Activated CD4-positive, alpha-beta T cell treated with anti-CD3 and anti-CD28 coated beads for 36 hours (primary cell): ENCODE results near the gene ATP12A. TPM values are rescaled to one million over a fixed set of nuclear protein-coding genes. Genes with fewer than 3 reads are reported as not detected.

Experiments used
- ATAC-seq: fragments of 200-7000 bp; cut with Tn5 transposase; one replicate; pipeline ENCODE4 v1.10.0; 2021; ENCODE audit warnings: mild to moderate bottlenecking, moderate library complexity
- CTCF ChIA-PET: fragments of 350-600 bp; sonication (Branson Sonifier 250); formaldehyde crosslinking; loops from one replicate; lab custom pipeline; 2021; ENCODE audit warnings: antibody characterized with exemption; lab: Charles Lee
- POLR2A ChIA-PET: fragments of 350-600 bp; sonication (Branson Sonifier 250); formaldehyde crosslinking; loops from one replicate; lab custom pipeline; 2021; ENCODE audit warnings: antibody characterized with exemption, inconsistent platforms; lab: Charles Lee
- DNase-seq: peaks from one replicate; pipeline ENCODE4 v3.0.0-alpha.2; 2020
- H3K27ac Mint-ChIP-seq: one replicate; pipeline ENCODE4 v1.8.0; 2021; ENCODE audit warnings: mixed read lengths
- H3K27me3 Mint-ChIP-seq: one replicate; pipeline ENCODE4 v1.8.0; 2021; ENCODE audit warnings: mixed read lengths
- H3K36me3 Mint-ChIP-seq: one replicate; pipeline ENCODE4 v1.8.0; 2021; ENCODE audit warnings: low read depth, mixed read lengths
- H3K4me1 Mint-ChIP-seq: one replicate; pipeline ENCODE4 v1.8.0; 2021; ENCODE audit warnings: mixed read lengths
- H3K4me3 Mint-ChIP-seq: one replicate; pipeline ENCODE4 v1.8.0; 2021; ENCODE audit warnings: mild to moderate bottlenecking, moderate library complexity, mixed read lengths
- H3K9me3 Mint-ChIP-seq: one replicate; pipeline ENCODE4 v1.8.0; 2021; ENCODE audit warnings: low read depth, mixed read lengths
- intact Hi-C, 2 experiments: fragments of 100-400 bp; cut with DNase I in 1 of 2; cut with micrococcal nuclease in 1 of 2; formaldehyde crosslinking; loops; one replicate each; pipeline versions ENCODE4 v1.14.2 to v1.15.1; 2022 to 2024; cut with DNase I, micrococcal nuclease
- total RNA-seq, 2 experiments: library from RNA; stranded (reverse); gene quantifications; one replicate each; pipeline ENCODE4 v1.2.3, GENCODE V29; 2021

ATP12A gene
- total RNA-seq, 2 experiments from 2014 or later, result 0.09 to 0.16 TPM

DNA sequence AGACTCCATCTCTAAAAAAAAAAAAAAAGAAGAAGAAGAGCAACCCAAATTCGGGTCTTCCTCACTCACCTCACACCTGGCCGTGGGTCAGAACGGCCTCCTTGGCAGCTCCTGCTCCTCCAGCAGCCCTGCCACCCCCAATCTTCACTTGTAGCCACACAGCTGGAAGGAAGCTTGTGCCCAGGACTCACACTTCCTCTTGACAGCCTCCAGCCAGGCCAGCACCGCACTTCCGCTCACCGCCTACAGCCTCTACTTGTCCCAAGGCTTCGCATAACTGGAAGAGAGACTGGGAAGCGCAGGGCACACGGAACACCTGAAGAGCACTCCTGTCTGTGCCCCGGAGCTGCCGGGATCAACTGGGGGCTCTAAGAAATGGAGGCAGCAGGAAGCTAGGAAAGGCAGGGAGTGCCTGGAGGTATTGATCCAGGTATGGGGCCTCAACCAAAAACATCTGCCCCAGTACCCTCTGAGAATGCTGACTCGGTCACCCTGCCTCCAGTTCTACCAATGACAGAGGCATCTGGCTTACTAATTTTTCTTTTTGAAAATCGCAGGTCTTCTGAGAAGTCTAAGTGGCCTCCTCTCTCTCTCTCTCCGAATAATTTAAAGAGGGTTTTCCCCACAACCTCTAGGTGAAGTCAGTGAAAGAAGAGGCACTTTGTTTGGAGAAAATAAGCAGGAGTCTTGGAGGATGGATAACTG lies 31.1 kb upstream of the ATP12A start:
- DNase-seq, result peak; percentile 58
- H3K4me1 Mint-ChIP-seq, result peaks cover 10% of the 10 kb centered on the region
- H3K36me3 Mint-ChIP-seq, result no peaks in the 10 kb centered on the region
- H3K27ac Mint-ChIP-seq, result no peak overlapping the region
- H3K27me3 Mint-ChIP-seq, result no peaks in the 10 kb centered on the region
- H3K4me3 Mint-ChIP-seq, result no peak overlapping the region
- intact Hi-C loops, result no loop called here
- H3K9me3 Mint-ChIP-seq, result no peaks in the 10 kb centered on the region
- ATAC-seq, result peak; percentile 96
- ChIA-PET POLR2A (no interaction called here), CTCF (interaction anchor here (2.4 kb wide), 1 partner anchor 10 kb away, joined by 7 read pairs; no protein-coding TSS in a partner anchor)

DNA sequence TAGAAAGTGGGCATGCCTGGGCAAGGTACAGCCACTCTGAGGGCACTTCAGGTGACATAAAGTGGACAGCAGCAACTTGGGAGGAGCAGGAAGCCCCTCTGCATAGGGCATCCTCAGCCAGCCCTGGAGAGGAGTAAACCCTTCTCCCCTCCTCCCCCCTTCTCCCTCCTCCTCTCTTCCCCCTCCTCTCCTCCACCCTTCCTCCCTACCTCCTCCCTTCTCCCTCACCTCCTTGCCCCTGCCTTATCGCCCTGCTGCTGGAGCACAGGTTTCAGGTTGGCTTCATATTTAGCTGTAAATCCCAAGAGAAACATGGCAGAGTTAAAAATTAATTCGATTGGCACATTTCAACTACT lies 30.5 kb upstream of the ATP12A start:
- POLR2A ChIA-PET, result no interaction called here
- CTCF ChIA-PET, result no interaction called here
- no peaks in the 10 kb centered on the region for H3K27me3 Mint-ChIP-seq
- DNase-seq (no peak), ATAC-seq (peak; percentile 46)
- H3K4me3 Mint-ChIP-seq, result no peak overlapping the region
- peaks cover 10% of the 10 kb centered on the region for H3K4me1 Mint-ChIP-seq
- peak overlapping the region; percentile 19 for H3K27ac Mint-ChIP-seq
- H3K36me3 Mint-ChIP-seq, result no peaks in the 10 kb centered on the region
- intact Hi-C loops, result no loop called here
- no peaks in the 10 kb centered on the region for H3K9me3 Mint-ChIP-seq

- CTCF ChIA-PET, result no interaction called here
- no peak for ATAC-seq
- H3K36me3 Mint-ChIP-seq, result no peaks in the 10 kb centered on the region
These were observed 30.0 kb upstream of the ATP12A start for GRCh38 chr13:24650161-24650560.

GRCh38 chr13:24651718-24652345 lies 28.4 kb upstream of the ATP12A start:
- no peak overlapping the region for H3K27ac Mint-ChIP-seq
- CTCF ChIA-PET, result no interaction called here

More at GRCh38 chr13:24650161-24650560, 30.0 kb upstream of the ATP12A start:
- H3K27ac Mint-ChIP-seq, result no peak overlapping the region
- H3K27me3 Mint-ChIP-seq, result no peaks in the 10 kb centered on the region
- no peaks in the 10 kb centered on the region for H3K9me3 Mint-ChIP-seq
- H3K4me1 Mint-ChIP-seq, result peaks cover 10% of the 10 kb centered on the region
- H3K4me3 Mint-ChIP-seq, result no peak overlapping the region
- intact Hi-C loops, result no loop called here
- no peak for DNase-seq
- POLR2A ChIA-PET, result no interaction called here

GRCh38 chr13:24652359-24652758 lies 27.8 kb upstream of the ATP12A start:
- ChIA-PET CTCF (no interaction called here), POLR2A (no interaction called here)
- no peak overlapping the region for H3K27ac Mint-ChIP-seq
- H3K36me3 Mint-ChIP-seq, result no peaks in the 10 kb centered on the region
- H3K4me1 Mint-ChIP-seq, result peaks cover 10% of the 10 kb centered on the region
- intact Hi-C loops, result no loop called here
- no peak for ATAC-seq
- H3K4me3 Mint-ChIP-seq, result no peak overlapping the region
- H3K9me3 Mint-ChIP-seq, result no peaks in the 10 kb centered on the region
- no peaks in the 10 kb centered on the region for H3K27me3 Mint-ChIP-seq
- no peak for DNase-seq

More at GRCh38 chr13:24651718-24652345, 28.4 kb upstream of the ATP12A start:
- Mint-ChIP-seq H3K9me3 (no peaks in the 10 kb centered on the region), H3K4me3 (no peak overlapping the region), H3K4me1 (peaks cover 10% of the 10 kb centered on the region), H3K27me3 (no peaks in the 10 kb centered on the region), H3K36me3 (no peaks in the 10 kb centered on the region)
- no peak for ATAC-seq
- intact Hi-C loops, result no loop called here
- POLR2A ChIA-PET, result no interaction called here
- no peak for DNase-seq

DNA sequence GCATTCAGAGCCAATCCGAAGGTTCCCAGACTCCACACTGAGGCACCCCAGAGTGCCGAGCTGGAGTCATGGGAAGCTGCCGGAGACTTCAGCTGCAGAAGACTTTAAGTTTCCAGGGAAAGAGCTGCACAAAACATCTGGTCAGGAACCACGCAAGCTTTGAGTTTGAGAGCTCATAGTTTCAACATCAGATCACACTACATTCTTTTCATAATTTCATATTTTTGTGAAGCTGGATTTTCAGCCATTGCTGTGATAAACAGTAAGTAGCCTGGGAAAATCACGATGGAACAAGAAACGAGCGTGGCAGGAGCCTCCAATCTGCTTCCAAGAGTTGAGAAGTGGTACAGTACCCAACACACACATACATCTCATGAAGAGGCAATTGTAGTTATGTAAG lies 25.5 kb upstream of the ATP12A start:
- intact Hi-C loops, result no loop called here
- CTCF ChIA-PET, result interaction anchor here (0.9 to 1.5 kb wide), 7 partner anchors 9 to 121 kb away, joined by 3 to 7 read pairs (median 4); no protein-coding TSS in a partner anchor

GRCh38 chr13:24659239-24659638 lies 21.0 kb upstream of the ATP12A start:
- no peak overlapping the region for H3K27ac Mint-ChIP-seq
- intact Hi-C loops, result no loop called here
- ChIA-PET POLR2A (no interaction called here), CTCF (interaction anchor here (0.8 to 1.7 kb wide), 4 partner anchors 12 to 67 kb away, joined by 3 to 7 read pairs (median 3); no protein-coding TSS in a partner anchor)
- H3K36me3 Mint-ChIP-seq, result no peaks in the 10 kb centered on the region
- no peak overlapping the region for H3K4me3 Mint-ChIP-seq
- H3K27me3 Mint-ChIP-seq, result peaks cover 7% of the 10 kb centered on the region
- ATAC-seq (no peak), DNase-seq (no peak)
- peaks cover 4% of the 10 kb centered on the region for H3K4me1 Mint-ChIP-seq
- H3K9me3 Mint-ChIP-seq, result no peaks in the 10 kb centered on the region

More for the DNA sequence above, 25.5 kb upstream of the ATP12A start:
- Mint-ChIP-seq H3K27ac (no peak overlapping the region), H3K9me3 (no peaks in the 10 kb centered on the region), H3K4me1 (peaks cover 1% of the 10 kb centered on the region), H3K36me3 (no peaks in the 10 kb centered on the region), H3K27me3 (no peaks in the 10 kb centered on the region), H3K4me3 (no peak overlapping the region)
- ATAC-seq, result no peak
- POLR2A ChIA-PET, result no interaction called here
- no peak for DNase-seq

DNA sequence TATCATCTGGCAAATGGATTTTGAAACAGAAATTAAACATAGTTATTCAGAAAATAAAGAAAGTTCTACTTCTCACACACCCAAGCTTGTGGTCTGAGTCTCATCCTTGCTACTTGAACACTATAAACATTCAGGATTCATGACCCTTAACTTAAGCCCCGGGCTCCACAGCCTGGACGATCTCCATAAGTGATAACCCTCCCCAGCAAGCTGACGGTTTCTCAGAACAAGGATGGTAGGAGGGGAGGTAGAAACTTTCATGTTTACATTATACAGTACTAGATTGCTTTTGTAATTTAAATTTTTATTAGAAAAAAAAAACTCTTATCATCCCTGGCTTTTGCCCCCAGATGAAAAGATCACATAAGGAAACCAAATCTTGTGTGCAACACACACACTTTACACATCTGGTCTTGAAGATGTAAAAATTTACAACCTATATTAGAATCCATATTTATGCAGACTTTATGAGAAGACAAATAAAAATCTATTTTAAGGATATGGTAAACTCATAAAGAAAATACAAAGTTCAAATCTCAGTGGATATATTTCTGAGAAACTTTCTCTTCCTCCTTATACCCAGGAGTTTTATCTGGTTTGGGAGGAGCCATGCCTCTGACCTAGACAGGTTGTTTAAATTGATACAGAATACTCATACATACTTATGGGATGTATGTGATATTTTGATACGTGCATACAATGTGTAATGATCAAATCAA lies 20.0 kb upstream of the ATP12A start:
- CTCF ChIA-PET, result interaction anchor here (0.9 to 1.6 kb wide), 4 partner anchors 26 to 121 kb away, joined by 3 to 9 read pairs (median 3); no protein-coding TSS in a partner anchor
- POLR2A ChIA-PET, result no interaction called here
- Mint-ChIP-seq H3K36me3 (no peaks in the 10 kb centered on the region), H3K4me1 (peaks cover 4% of the 10 kb centered on the region), H3K9me3 (no peaks in the 10 kb centered on the region), H3K27ac (no peak overlapping the region), H3K27me3 (peaks cover 7% of the 10 kb centered on the region), H3K4me3 (no peak overlapping the region)
- DNase-seq, result no peak
- no peak for ATAC-seq
- intact Hi-C loops, result no loop called here

DNA sequence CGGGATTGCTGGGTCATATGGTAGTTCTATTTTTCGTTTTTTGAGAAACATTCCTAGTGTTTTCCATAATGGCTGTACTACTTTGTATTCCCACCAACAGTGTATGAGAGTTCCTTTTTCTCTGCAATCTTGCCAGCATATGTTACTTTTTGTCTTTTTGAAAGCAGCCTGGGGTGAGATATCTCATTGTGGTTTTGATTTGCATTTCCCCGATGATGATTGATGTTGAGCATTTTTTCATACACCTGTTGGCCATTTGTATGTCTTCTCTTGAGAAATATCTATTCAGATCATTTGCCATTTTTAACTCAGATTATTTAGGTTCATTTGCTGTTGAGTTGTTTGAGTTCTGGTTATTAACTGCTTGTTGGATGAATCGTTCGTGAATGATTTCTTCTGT lies 18.5 kb upstream of the ATP12A start:
- Mint-ChIP-seq H3K27ac (no peak overlapping the region), H3K4me1 (peaks cover 4% of the 10 kb centered on the region), H3K27me3 (peaks cover 9% of the 10 kb centered on the region), H3K9me3 (no peaks in the 10 kb centered on the region), H3K36me3 (no peaks in the 10 kb centered on the region), H3K4me3 (no peak overlapping the region)
- ATAC-seq (no peak), DNase-seq (no peak)
- intact Hi-C loops, result no loop called here
- CTCF ChIA-PET, result interaction anchor here (0.6 to 1.6 kb wide), 2 partner anchors 55 to 56 kb away, joined by 3 to 9 read pairs; no protein-coding TSS in a partner anchor
- POLR2A ChIA-PET, result interaction anchor here (0.6 kb wide), 1 partner anchor 305 kb away, joined by 7 read pairs; no protein-coding TSS in a partner anchor

DNA sequence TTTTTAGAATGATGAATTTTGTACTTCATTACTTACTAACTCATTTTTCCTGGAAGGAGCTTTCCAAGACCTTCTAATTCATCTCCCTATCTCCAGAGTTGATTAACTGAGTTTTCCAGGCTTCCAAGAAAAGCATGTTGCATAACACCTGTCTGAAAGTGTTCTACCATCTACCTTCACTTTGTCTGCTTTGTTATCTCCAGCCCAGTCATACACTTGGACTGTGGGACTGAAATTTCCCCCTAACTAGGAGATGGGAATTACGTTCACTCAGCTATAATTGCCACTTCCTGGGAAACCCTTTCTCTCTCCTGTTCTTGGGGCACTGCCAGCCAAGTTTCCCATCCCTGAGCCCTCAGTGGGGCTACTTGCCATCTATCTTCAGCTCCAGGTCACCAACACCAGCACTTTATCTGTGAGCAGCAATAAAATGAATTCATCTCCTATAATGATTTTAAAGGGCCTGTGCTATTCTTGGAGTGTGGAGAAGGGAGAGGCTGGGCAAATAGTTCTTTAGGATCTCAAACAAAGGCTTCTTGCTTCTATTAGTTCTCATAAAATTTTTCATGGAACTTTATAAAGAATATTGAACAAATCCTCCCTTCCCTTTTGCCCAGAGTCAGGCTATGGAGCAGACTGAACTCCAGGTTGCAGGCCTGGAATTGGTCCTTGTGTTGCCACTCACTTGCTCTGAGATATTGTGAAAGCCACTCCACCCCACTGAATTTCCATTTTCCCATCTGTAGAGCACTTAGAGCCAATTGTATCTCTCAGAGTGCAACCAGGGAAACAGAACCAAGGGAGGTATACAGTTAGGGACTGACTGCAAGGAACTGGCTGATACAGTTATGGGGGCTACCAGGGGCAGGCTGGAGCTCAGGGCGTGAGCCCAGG lies 17.8 kb upstream of the ATP12A start:
- Mint-ChIP-seq H3K27ac (no peak overlapping the region), H3K27me3 (peaks cover 9% of the 10 kb centered on the region), H3K36me3 (no peaks in the 10 kb centered on the region), H3K4me1 (peaks cover 4% of the 10 kb centered on the region), H3K4me3 (no peak overlapping the region), H3K9me3 (no peaks in the 10 kb centered on the region)
- intact Hi-C loops, result no loop called here
- no peak for DNase-seq
- POLR2A ChIA-PET, result no interaction called here
- ATAC-seq, result no peak
- CTCF ChIA-PET, result interaction anchor here (0.6 kb wide), 1 partner anchor 55 kb away, joined by 3 read pairs; no protein-coding TSS in a partner anchor

DNA sequence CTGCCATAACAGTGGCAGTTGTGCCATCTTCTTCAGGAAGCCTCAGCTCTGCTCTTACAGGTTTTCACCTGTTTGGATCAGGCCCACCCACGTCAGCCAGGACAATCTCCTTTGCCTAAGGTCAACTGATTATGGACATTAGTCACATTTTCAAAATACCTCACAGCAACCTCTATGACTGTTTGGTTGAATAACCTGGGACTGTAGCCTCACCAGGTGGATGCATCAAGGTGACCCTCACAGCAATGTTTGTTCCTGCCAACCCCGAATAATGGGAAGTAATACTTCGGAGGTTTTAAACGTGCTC lies 17.2 kb upstream of the ATP12A start:
- peaks cover 12% of the 10 kb centered on the region for H3K27me3 Mint-ChIP-seq
- ChIA-PET CTCF (interaction anchor here (1.3 kb wide), 1 partner anchor 9 kb away, joined by 5 read pairs; no protein-coding TSS in a partner anchor), POLR2A (no interaction called here)
- no peak overlapping the region for H3K27ac Mint-ChIP-seq
- ATAC-seq (no peak), DNase-seq (no peak)
- intact Hi-C loops, result no loop called here
- no peaks in the 10 kb centered on the region for H3K36me3 Mint-ChIP-seq
- no peak overlapping the region for H3K4me3 Mint-ChIP-seq
- H3K4me1 Mint-ChIP-seq, result peaks cover 4% of the 10 kb centered on the region
- no peaks in the 10 kb centered on the region for H3K9me3 Mint-ChIP-seq
